HG03575 (cell line): ENCODE data around the gene MSRB1.

Experiments
- ATAC-seq: cut with Tn5 transposase; IDR thresholded peaks from one replicate; pipeline ENCODE4 v1.9.1; 2021; ENCODE audit not compliant: unreplicated experiment, insufficient number of reproducible peaks, low FRiP score; ENCODE audit errors: extremely low read depth

MSRB1 gene

GRCh38 chr16:1942810-1943726 lies at the start of gene MSRB1:
Gene MSRB1, minus strand, starts transcription at chr16:1943199. Its CDS starts 43 bp downstream, at chr16:1943156.
- peak; percentile 52 for ATAC-seq

- ATAC-seq = no peak
These were observed 49.1 kb upstream of the MSRB1 start for GRCh38 chr16:1991948-1992703.

- ATAC-seq = no peak
These were observed 48.6 kb upstream of the MSRB1 start for GRCh38 chr16:1991588-1991947.

GRCh38 chr16:1991135-1991551 lies 48.1 kb upstream of the MSRB1 start:
- ATAC-seq = no peak

GRCh38 chr16:1990351-1991134 lies 47.5 kb upstream of the MSRB1 start:
- no peak for ATAC-seq

GRCh38 chr16:1990101-1990350 lies 47.0 kb upstream of the MSRB1 start:
- no peak for ATAC-seq

- no peak for ATAC-seq
These were observed 46.5 kb upstream of the MSRB1 start, which contains the start of gene SYNGR3 for GRCh38 chr16:1989209-1990100. Gene SYNGR3, plus strand, starts transcription at chr16:1989970. Its CDS starts 133 bp downstream, at chr16:1990103.

GRCh38 chr16:1987198-1987597 lies 44.2 kb upstream of the MSRB1 start:
- ATAC-seq = no peak

GRCh38 chr16:1985466-1986150 lies 42.6 kb upstream of the MSRB1 start:
- no peak for ATAC-seq

GRCh38 chr16:1984347-1985225 lies 41.6 kb upstream of the MSRB1 start:
- ATAC-seq = no peak

GRCh38 chr16:1983544-1984346 lies 40.7 kb upstream of the MSRB1 start, which contains the start of gene GFER:
Gene GFER, plus strand, starts transcription at chr16:1984193. Its CDS starts 26 bp downstream, at chr16:1984219.
- ATAC-seq = no peak

- ATAC-seq = no peak
These were observed 40.1 kb upstream of the MSRB1 start for GRCh38 chr16:1982991-1983543.

GRCh38 chr16:1982013-1982433 lies 39.0 kb upstream of the MSRB1 start:
- no peak for ATAC-seq

GRCh38 chr16:1981398-1981836 lies 38.4 kb upstream of the MSRB1 start, which contains the start of gene NOXO1:
Gene NOXO1, minus strand, starts transcription at chr16:1981469. Its CDS starts 290 bp downstream, at chr16:1981179.
- ATAC-seq = no peak

- ATAC-seq = no peak
These were observed 37.7 kb upstream of the MSRB1 start for GRCh38 chr16:1980770-1981087.
